GM12878 (cell line): Measurements from ENCODE around the gene SIRT7. TPM values are rescaled to one million over a fixed set of nuclear protein-coding genes. Genes with fewer than 3 reads are reported as not detected.
A peak's percentile ranks its signal among the peaks of the same experiment; 100 is the strongest.

Experiments
- ATAC-seq: fragments of 200-7000 bp; cut with Tn5 transposase; 3 replicates; pipeline ENCODE4 v1.9.1; 2020; ENCODE audit warnings: mild to moderate bottlenecking, moderate library complexity
- BruUV-seq: library from RNA; stranded (reverse); fragments of 400-500 nt; replicated peaks from 2 replicates; lab custom pipeline; 2021; lab: Mats Ljungman, UMichigan
- CTCF ChIA-PET: fragments of 300-600 bp; sonication (Branson Sonifier 250); formaldehyde crosslinking; extraction: SDS; loops from one replicate; lab custom pipeline; 2021; ENCODE audit warnings: inconsistent platforms; lab: Yijun Ruan, JAX
- POLR2A ChIA-PET: fragments of 350-600 bp; formaldehyde crosslinking; extraction: SDS; loops from one replicate; lab custom pipeline; 2021; ENCODE audit warnings: inconsistent platforms; lab: Charles Lee
- RAD21 ChIA-PET: fragments of 300-600 bp; sonication (Branson Sonifier 250); formaldehyde crosslinking; loops from one replicate; lab custom pipeline; 2023; ENCODE audit warnings: antibody characterized with exemption; ENCODE audit not compliant: unreplicated experiment; lab: Charles Lee
- SMC1A ChIA-PET: fragments of 300-600 bp; sonication (Branson Sonifier 250); formaldehyde crosslinking; loops from one replicate; lab custom pipeline; 2023; ENCODE audit not compliant: unreplicated experiment, uncharacterized antibody; lab: Charles Lee
- DNase-seq: peaks from one replicate; pipeline ENCODE4 v3.0.0-alpha.2; 2011; ENCODE audit warnings: low read depth, low spot score
- FAIRE-seq: peaks from 3 replicates; lab custom pipeline; 2011; peaks lifted over from hg19 to GRCh38; lab: Jason Lieb, UNC
- H2AFZ ChIP-seq: 2 replicates; pipeline ENCODE4 v1.6.0; 2011; ENCODE audit warnings: low read depth, low read length, control low read depth; ENCODE audit not compliant: control insufficient read depth
- H3K27ac ChIP-seq: 2 replicates; pipeline ENCODE4 v1.5.1; 2011; ENCODE audit warnings: control low read depth; ENCODE audit not compliant: control insufficient read depth, insufficient read depth
- H3K27me3 ChIP-seq, 2 experiments: replicated peaks in 1 of 2; 2 replicates each; pipeline versions ENCODE4 v1.6.0 to v1.6.1; 2011; ENCODE audit warnings: low read length in 1 of 2; ENCODE audit not compliant: control insufficient read depth in 2 of 2, insufficient read depth in 2 of 2
- H3K36me3 ChIP-seq, 2 experiments: 2 replicates each; pipeline ENCODE4 v1.5.1; 2011; ENCODE audit warnings: low read length in 1 of 2; ENCODE audit not compliant: control insufficient read depth in 2 of 2, insufficient read depth in 2 of 2
- H3K4me1 ChIP-seq: 2 replicates; pipeline ENCODE4 v1.6.1; 2011; ENCODE audit warnings: mild to moderate bottlenecking, low read length, moderate library complexity, mixed read lengths; ENCODE audit not compliant: control insufficient read depth, insufficient read depth
- H3K4me2 ChIP-seq: 2 replicates; pipeline ENCODE4 v1.6.0; 2011; ENCODE audit warnings: control low read depth; ENCODE audit not compliant: control insufficient read depth, insufficient read depth
- H3K4me3 ChIP-seq: fragments of 200-600 bp; sonication (generic); 2 replicates; pipeline ENCODE4 v1.5.1; 2016
- H3K79me2 ChIP-seq: 2 replicates; pipeline ENCODE4 v1.6.0; 2011; ENCODE audit warnings: low read length; ENCODE audit not compliant: control insufficient read depth, insufficient read depth
- H3K9ac ChIP-seq: 2 replicates; pipeline ENCODE4 v1.8.0; 2011; ENCODE audit warnings: low read length, control low read depth, mixed read lengths; ENCODE audit not compliant: control insufficient read depth, insufficient read depth
- H3K9me3 ChIP-seq: replicated peaks from 3 replicates; pipeline ENCODE4 v1.5.1; 2011; ENCODE audit warnings: mild to moderate bottlenecking, low read length; ENCODE audit not compliant: control insufficient read depth, insufficient read depth
- H4K20me1 ChIP-seq: 2 replicates; pipeline ENCODE4 v1.6.0; 2011; ENCODE audit not compliant: control insufficient read depth, insufficient read depth
- ATF2 ChIP-seq: IDR thresholded peaks from 2 replicates; pipeline ENCODE4 v1.6.1; 2012; ENCODE audit warnings: low read length, inconsistent platforms
- BCL3 ChIP-seq: IDR thresholded peaks from 2 replicates; pipeline ENCODE4 v1.6.1; 2011; ENCODE audit warnings: borderline replicate concordance, low read depth, mild to moderate bottlenecking, moderate library complexity, low read length; ENCODE audit not compliant: insufficient read depth, poor library complexity, severe bottlenecking
- HDAC2 ChIP-seq: fragments of 200-600 bp; sonication (generic); IDR thresholded peaks from 2 replicates; pipeline ENCODE4 v1.6.1; 2017
- IKZF1 ChIP-seq: fragments of 450-650 bp; conservative IDR thresholded peaks from 2 replicates; pipeline ENCODE4 v1.6.1; 2017; ENCODE audit warnings: antibody characterized with exemption, mild to moderate bottlenecking
- SKIL ChIP-seq: fragments of 450-650 bp; IDR thresholded peaks from 2 replicates; pipeline ENCODE4 v1.6.1; 2017; ENCODE audit warnings: mild to moderate bottlenecking, low read depth, inconsistent platforms; ENCODE audit not compliant: poor library complexity, severe bottlenecking
- SUZ12 ChIP-seq: fragments of 200-600 bp; sonication (generic); IDR thresholded peaks from one replicate; pipeline ENCODE4 v1.6.1; 2018; ENCODE audit warnings: antibody characterized with exemption, mild to moderate bottlenecking; ENCODE audit not compliant: unreplicated experiment
- ZNF622 ChIP-seq: fragments of 450-650 bp; IDR thresholded peaks from 2 replicates; pipeline ENCODE4 v1.6.1; 2017; ENCODE audit warnings: mild to moderate bottlenecking, inconsistent platforms
- WGBS: methylation state at CpG from one replicate; pipeline ENCODE4 v1.1.6; 2016; ENCODE audit warnings: low lambda C conversion rate; ENCODE audit not compliant: insufficient replicate concordance, insufficient coverage; ENCODE audit errors: missing lambda C conversion rate; 5-methylcytosine and 5-hydroxymethylcytosine counted together
- in situ Hi-C: fragments of 300-500 bp; cut with MboI; formaldehyde crosslinking; loops from 9 replicates; pipeline ENCODE4 v1.14.3; 2018; ENCODE audit warnings: mixed read lengths
- intact Hi-C: fragments of 100-400 bp; cut with micrococcal nuclease; formaldehyde crosslinking; loops from one replicate; pipeline ENCODE4 v1.14.2; 2022; ENCODE audit not compliant: unreplicated experiment
- polyA plus RNA-seq, 11 experiments: library from polyadenylated mRNA; depleted of rRNA in 4 of 11; unstranded in 6 of 11; stranded (reverse) in 5 of 11; fragments of >200 nt; fragmentation: Nextera tagmentation in 4 of 11; fragmentation: Illumina TruSeq in 1 of 11; extraction: Ambion mirVana in 4 of 11; extraction: Trizol in 1 of 11; gene quantifications; 1 replicate in 1 of 11; 2 replicates in 10 of 11; pipeline versions ENCODE4 v1.2.1 to v1.2.3, GENCODE V29; 2011 to 2016; ENCODE audit warnings: inconsistent platforms in 2 of 11, missing spikeins in 2 of 11, low read depth in 1 of 11
- total RNA-seq, 4 experiments: library from RNA; depleted of rRNA in 3 of 4; stranded (reverse); fragments of >200 nt in 3 of 4; fragmentation: Illumina TruSeq in 1 of 4; extraction: Trizol in 1 of 4; gene quantifications; 2 replicates each; pipeline versions ENCODE4 v1.2.1 to v1.2.3, GENCODE V29; 2013 to 2021

SIRT7 gene
- total and polyA plus RNA-seq, 10 of the 15 experiments (the other 5 are each of a cell fraction or from before 2014, with no cell fraction given): 1.2 to 56.2 (median 22.7) TPM

GRCh38 chr17:81960130-81960958 is 42.4 kb upstream of the SIRT7 start:
- 27% methylated on average over 64 of the region's 98 CpGs for WGBS
- DNase-seq (no peak), ATAC-seq (peak; percentile 6; the same call in 2 of the 3 replicates), FAIRE-seq (no peak)
- no peak for TF ChIP-seq BCL3
- no peak for TF ChIP-seq HDAC2
- TF ChIP-seq SUZ12: peak; percentile 70
- TF ChIP-seq IKZF1: peak; percentile 12; the same call in 1 of the 2 replicates
- no peak for TF ChIP-seq ZNF622
- TF ChIP-seq SKIL: no peak
- no peak for TF ChIP-seq ATF2
- intact Hi-C loops: no loop called here
- ChIA-PET POLR2A (interaction anchor here (1.0 to 1.6 kb wide), 2 partner anchors 61 to 70 kb away, joined by 3 to 8 read pairs; no protein-coding TSS in a partner anchor), CTCF (interaction anchor here (0.7 to 2.3 kb wide), 18 partner anchors 7 to 195 kb away, joined by 3 to 89 read pairs (median 4); partner anchors contain the start of genes CENPX, DCXR, LRRC45 and MAFG), SMC1A (interaction anchor here (0.6 to 1.3 kb wide), 6 partner anchors 14 to 233 kb away, joined by 4 to 8 read pairs (median 4); partner anchors contain the start of genes CENPX and LRRC45), RAD21 (interaction anchor here (1.0 to 3.0 kb wide), 13 partner anchors 8 to 203 kb away, joined by 3 to 68 read pairs (median 4); partner anchors contain the start of genes CENPX, DCXR, LRRC45 and RAC3)
- H3K9me3 ChIP-seq: no peaks in the 10 kb centered on the region
- H2AFZ ChIP-seq: peak overlapping the region; percentile 39
- H3K36me3 ChIP-seq: no peaks in the 10 kb centered on the region
- H3K9ac ChIP-seq: no peak overlapping the region
- peak overlapping the region; percentile 74; the same call in 1 of the 2 replicates for H3K4me2 ChIP-seq
- BruUV-seq: no TSS peak
- no peaks in the 10 kb centered on the region for H3K79me2 ChIP-seq
- no peak overlapping the region for H3K4me3 ChIP-seq
- no peak overlapping the region for H3K27ac ChIP-seq
- no peaks in the 10 kb centered on the region for H4K20me1 ChIP-seq
- no peaks in the 10 kb centered on the region for H3K4me1 ChIP-seq
- in situ Hi-C loops: no loop called here
- peaks cover 8 to 20% of the 10 kb centered on the region in 2 experiments for H3K27me3 ChIP-seq
